Measurements from ENCODE around the gene LAPTM4A. TPM values are rescaled to one million over a fixed set of nuclear protein-coding genes. Genes with fewer than 3 reads are reported as not detected.
A peak's percentile ranks its signal among the peaks of the same experiment; 100 is the strongest.

Gene LAPTM4A
- polyA plus RNA-seq, 2 of the 4 experiments (the other 2 are of a cell fraction), result 275 to 509 TPM

GRCh38 chr2:20025065-20025786 lies 26.2 kb downstream of the LAPTM4A start (continued):
- TF ChIP-seq, protein P1, sequence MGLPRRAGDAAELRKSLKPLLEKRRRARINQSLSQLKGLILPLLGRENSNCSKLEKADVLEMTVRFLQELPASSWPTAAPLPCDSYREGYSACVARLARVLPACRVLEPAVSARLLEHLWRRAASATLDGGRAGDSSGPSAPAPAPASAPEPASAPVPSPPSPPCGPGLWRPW (IDR thresholded peaks at IDR 0.05), result no peak
- TF ChIP-seq ESRRA (IDR thresholded peaks at IDR 0.05; ENCODE audit: borderline replicate concordance, low read length) (no peak), ATOH8 (CRISPR knock-in tag; IDR thresholded peaks at IDR 0.05; ENCODE audit: low read depth) (no peak), FOSB (CRISPR knock-in tag; IDR thresholded peaks at IDR 0.05) (no peak), NFE2L2 (conservative IDR thresholded peaks at IDR 0.05; ENCODE audit: low read length) (no peak), EP300 (IDR thresholded peaks at IDR 0.05) (no peak)

- no peak overlapping the region for H3K27ac ChIP-seq
- DNase-seq (ENCODE audit: low read depth in 1 of 2, low spot score in 1 of 2) (no peak), FAIRE-seq (no peak), ATAC-seq (no peak)
- peaks cover 13% of the 10 kb centered on the region for H3K4me1 ChIP-seq
- WGBS (ENCODE audit: missing lambda C conversion rate), result 89% methylated on average over 4 of the region's 4 CpGs
- no peak overlapping the region for H3K4me3 ChIP-seq
- CTCF ChIA-PET, result interaction anchor here (0.8 to 3.9 kb wide), 6 partner anchors 9 to 199 kb away, joined by 3 to 23 read pairs (median 4); partner anchors contain the start of gene LAPTM4A
- peaks cover 20% of the 10 kb centered on the region for H3K9me3 ChIP-seq
- H3K4me2 ChIP-seq, result no peak overlapping the region
- no peak for TF ChIP-seq EHMT2 (IDR thresholded peaks at IDR 0.05; ENCODE audit: low read depth)
- POLR2A ChIA-PET, result interaction anchor here (1.8 kb wide), 1 partner anchor 28 kb away, joined by 5 read pairs; the partner anchor contains the start of gene LAPTM4A
Observed at GRCh38 chr2:20023688-20024087, 27.7 kb downstream of the LAPTM4A start.

DNA sequence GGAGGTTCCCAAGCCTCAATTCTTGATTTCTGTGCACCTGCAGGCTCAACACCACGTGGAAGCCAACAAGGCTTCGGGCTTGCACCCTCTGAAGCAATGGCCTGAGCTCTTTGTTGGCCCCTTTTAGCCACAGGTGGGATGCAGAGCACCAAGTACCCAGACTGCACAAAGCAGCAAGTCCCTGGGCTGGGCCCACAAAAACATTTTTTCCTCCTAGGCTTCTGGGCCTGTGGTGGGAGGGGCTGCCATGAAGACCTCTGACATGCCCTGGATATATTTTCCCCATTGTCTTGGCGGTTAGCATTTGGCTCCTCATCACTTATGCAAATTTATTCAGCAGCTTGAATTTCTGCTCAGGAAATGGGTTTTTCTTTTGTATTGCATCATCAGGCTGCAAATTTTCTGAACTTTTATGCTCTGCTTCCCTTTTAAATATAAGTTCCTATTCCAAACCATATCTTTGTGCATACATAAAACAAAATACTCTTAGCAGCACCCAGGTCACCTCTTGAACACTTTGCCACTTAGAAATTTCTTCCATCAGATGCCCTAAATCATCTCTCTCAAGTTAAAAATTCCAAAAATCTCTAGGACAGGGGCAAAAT lies 29.9 kb downstream of the LAPTM4A start:
- POLR2A ChIA-PET, result no interaction called here
- 26% methylated on average over 3 of the region's 3 CpGs for WGBS (ENCODE audit: missing lambda C conversion rate)

GRCh38 chr2:20019747-20020146 lies 31.7 kb downstream of the LAPTM4A start:
- H3K4me1 ChIP-seq, result no peaks in the 10 kb centered on the region
- no peak for ATAC-seq
- no peak overlapping the region for H3K27ac ChIP-seq
- POLR2A ChIA-PET, result no interaction called here
- 86% methylated on average over 4 of the region's 4 CpGs for WGBS (ENCODE audit: missing lambda C conversion rate)
- H3K4me2 ChIP-seq, result no peak overlapping the region
- CTCF ChIA-PET, result interaction anchor here (1.1 to 1.9 kb wide), 3 partner anchors 14 to 75 kb away, joined by 3 to 5 read pairs (median 4); no protein-coding TSS in a partner anchor
- H3K4me3 ChIP-seq, result no peak overlapping the region
- DNase-seq (ENCODE audit: low read depth in 1 of 2, low spot score in 1 of 2), result no peak
- TF ChIP-seq NR3C1 (IDR thresholded peaks at IDR 0.05), result no peak
- TF ChIP-seq, protein P2, sequence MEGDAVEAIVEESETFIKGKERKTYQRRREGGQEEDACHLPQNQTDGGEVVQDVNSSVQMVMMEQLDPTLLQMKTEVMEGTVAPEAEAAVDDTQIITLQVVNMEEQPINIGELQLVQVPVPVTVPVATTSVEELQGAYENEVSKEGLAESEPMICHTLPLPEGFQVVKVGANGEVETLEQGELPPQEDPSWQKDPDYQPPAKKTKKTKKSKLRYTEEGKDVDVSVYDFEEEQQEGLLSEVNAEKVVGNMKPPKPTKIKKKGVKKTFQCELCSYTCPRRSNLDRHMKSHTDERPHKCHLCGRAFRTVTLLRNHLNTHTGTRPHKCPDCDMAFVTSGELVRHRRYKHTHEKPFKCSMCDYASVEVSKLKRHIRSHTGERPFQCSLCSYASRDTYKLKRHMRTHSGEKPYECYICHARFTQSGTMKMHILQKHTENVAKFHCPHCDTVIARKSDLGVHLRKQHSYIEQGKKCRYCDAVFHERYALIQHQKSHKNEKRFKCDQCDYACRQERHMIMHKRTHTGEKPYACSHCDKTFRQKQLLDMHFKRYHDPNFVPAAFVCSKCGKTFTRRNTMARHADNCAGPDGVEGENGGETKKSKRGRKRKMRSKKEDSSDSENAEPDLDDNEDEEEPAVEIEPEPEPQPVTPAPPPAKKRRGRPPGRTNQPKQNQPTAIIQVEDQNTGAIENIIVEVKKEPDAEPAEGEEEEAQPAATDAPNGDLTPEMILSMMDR (IDR thresholded peaks at IDR 0.05), result no peak
- no peak for TF ChIP-seq CBX2 (IDR thresholded peaks at IDR 0.05; ENCODE audit: borderline replicate concordance, low read depth)
- peaks cover 19% of the 10 kb centered on the region for H3K9me3 ChIP-seq
- FAIRE-seq, result no peak

More for the DNA sequence above, 29.9 kb downstream of the LAPTM4A start:
- no peak overlapping the region for H3K4me2 ChIP-seq
- H3K4me1 ChIP-seq, result no peaks in the 10 kb centered on the region
- ATAC-seq, result no peak
- H3K9me3 ChIP-seq, result peaks cover 17% of the 10 kb centered on the region
- H3K27ac ChIP-seq, result no peak overlapping the region
- DNase-seq (ENCODE audit: low read depth in 1 of 2, low spot score in 1 of 2), result no peak
- CTCF ChIA-PET, result interaction anchor here (0.7 to 1.3 kb wide), 5 partner anchors 22 to 82 kb away, joined by 3 to 5 read pairs (median 3); no protein-coding TSS in a partner anchor
- H3K4me3 ChIP-seq, result no peak overlapping the region
- FAIRE-seq, result no peak
- TF ChIP-seq HOXA7 (CRISPR knock-in tag; IDR thresholded peaks at IDR 0.05), result no peak
- no peak for TF ChIP-seq KDM5A (IDR thresholded peaks at IDR 0.05)
- no peak for TF ChIP-seq JUNB (IDR thresholded peaks at IDR 0.05)
- no peak for TF ChIP-seq SMC3 (IDR thresholded peaks at IDR 0.05)
- TF ChIP-seq ZFP36 (IDR thresholded peaks at IDR 0.05; ENCODE audit: borderline replicate concordance, partially characterized antibody), result peak; percentile 66
- no peak for TF ChIP-seq ZNF302 (CRISPR knock-in tag; IDR thresholded peaks at IDR 0.05)

Measured in A549 (cell line).